Pancreas (tissue), 10 donors: ENCODE results near the gene NACC2. TPM values are rescaled to one million over a fixed set of nuclear protein-coding genes. Genes with fewer than 3 reads are reported as not detected.

Experiments used
- ATAC-seq, 4 donors: fragments of 200-7000 bp; cut with Tn5 transposase; one replicate each; pipeline versions ENCODE4 v1.8.0 to v1.9.1; 2020; ENCODE audit warnings: mild to moderate bottlenecking in 4 of 4, moderate library complexity in 4 of 4
- DNase-seq, 6 donors: peaks; one replicate each; pipeline ENCODE4 v3.0.0-alpha.2; 2020
- FAIRE-seq: peaks from 2 replicates; lab custom pipeline; 2012; peaks lifted over from hg19 to GRCh38; lab: Jason Lieb, UNC
- H3K27ac ChIP-seq, 4 donors: fragments of 200-600 bp; sonication (generic); 1 replicate in 3 of 4; 2 replicates in 1 of 4; pipeline versions ENCODE4 v1.5.0 to v1.8.0; 2020
- H3K27me3 ChIP-seq, 4 donors: fragments of 200-600 bp; one replicate each; pipeline ENCODE4 v1.8.0; 2021
- H3K36me3 ChIP-seq, 3 donors: fragments of 200-600 bp; sonication (generic) in 1 of 3; one replicate each; pipeline versions ENCODE4 v1.5.0 to v1.8.0; 2020 to 2021
- H3K4me1 ChIP-seq, 3 donors: fragments of 200-600 bp; one replicate each; pipeline ENCODE4 v1.8.0; 2021
- H3K4me3 ChIP-seq, 4 donors: fragments of 200-600 bp; sonication (generic) in 2 of 4; one replicate each; pipeline versions ENCODE4 v1.5.0 to v1.8.0; 2020 to 2021
- H3K9me3 ChIP-seq, 4 donors: fragments of 200-600 bp; one replicate each; pipeline ENCODE4 v1.8.0; 2021
- WGBS, 2 donors: extraction: QIAGEN DNeasy Blood & Tissue Kit; methylation state at CpG; one replicate each; pipeline ENCODE4 v1.1.7; 2013; 5-methylcytosine and 5-hydroxymethylcytosine counted together
- intact Hi-C, 3 donors: fragments of 100-400 bp; cut with DNase I; formaldehyde crosslinking; loops; one replicate each; pipeline versions ENCODE4 v1.11.1 to v1.14.2; 2022
- polyA plus RNA-seq, 2 donors: library from polyadenylated mRNA; stranded (reverse); fragments of 200-250 nt; gene quantifications; one replicate each; pipeline ENCODE4 v1.2.3, GENCODE V29; 2013
- total RNA-seq, 6 donors: library from RNA; stranded (reverse); fragmentation: NEBNext Ultra II Directional in 4 of 6; extraction: Animal tissue kit (Norgen Biotek cat#: 25700) in 4 of 6; gene quantifications; one replicate each; pipeline versions ENCODE4 v1.2.1 to v1.2.4, GENCODE V29; 2021 to 2023
- TF ChIP-seq, protein P1 (sequence below), 4 donors: fragments of 200-600 bp; sonication (generic) in 3 of 4; IDR thresholded peaks; one replicate each; pipeline versions ENCODE4 v1.5.0 to v1.8.0; 2021; ENCODE audit warnings: antibody characterized with exemption in 4 of 4
- donor health status: healthy with polysubstance abuse.
- donor health status: DM: no; HTN: no; CAD: no; lungs with moderate emphysema.
- donor health status: DM: no; HTN: no; CAD: no.
- donor health status: control.
- donor health status: control.
- donor health status: Bipolar disorder and iron deficiency.
- donor health status: DM: yes; HTN: yes; CAD: no.
- donor health status: DM: no; HTN: no; CAD: no.
- donor health status: DM: no; HTN: no; CAD: no.
- donor health status: DM: yes; HTN: yes; CAD: no.

The NACC2 gene
- total and polyA plus RNA-seq, 8 donors: 4.3 to 12.4 (median 8.2) TPM

- no peak overlapping the region for H3K4me3 ChIP-seq
- no peaks in the 10 kb centered on the region for H3K4me1 ChIP-seq
- no peaks in the 10 kb centered on the region for H3K9me3 ChIP-seq
- no peaks in the 10 kb centered on the region for H3K36me3 ChIP-seq
- H3K27ac ChIP-seq: no peak overlapping the region
- 97% methylated on average over 2 of the region's 2 CpGs for WGBS, 2 donors
- no peaks in the 10 kb centered on the region for H3K27me3 ChIP-seq
- TF ChIP-seq, protein P1, sequence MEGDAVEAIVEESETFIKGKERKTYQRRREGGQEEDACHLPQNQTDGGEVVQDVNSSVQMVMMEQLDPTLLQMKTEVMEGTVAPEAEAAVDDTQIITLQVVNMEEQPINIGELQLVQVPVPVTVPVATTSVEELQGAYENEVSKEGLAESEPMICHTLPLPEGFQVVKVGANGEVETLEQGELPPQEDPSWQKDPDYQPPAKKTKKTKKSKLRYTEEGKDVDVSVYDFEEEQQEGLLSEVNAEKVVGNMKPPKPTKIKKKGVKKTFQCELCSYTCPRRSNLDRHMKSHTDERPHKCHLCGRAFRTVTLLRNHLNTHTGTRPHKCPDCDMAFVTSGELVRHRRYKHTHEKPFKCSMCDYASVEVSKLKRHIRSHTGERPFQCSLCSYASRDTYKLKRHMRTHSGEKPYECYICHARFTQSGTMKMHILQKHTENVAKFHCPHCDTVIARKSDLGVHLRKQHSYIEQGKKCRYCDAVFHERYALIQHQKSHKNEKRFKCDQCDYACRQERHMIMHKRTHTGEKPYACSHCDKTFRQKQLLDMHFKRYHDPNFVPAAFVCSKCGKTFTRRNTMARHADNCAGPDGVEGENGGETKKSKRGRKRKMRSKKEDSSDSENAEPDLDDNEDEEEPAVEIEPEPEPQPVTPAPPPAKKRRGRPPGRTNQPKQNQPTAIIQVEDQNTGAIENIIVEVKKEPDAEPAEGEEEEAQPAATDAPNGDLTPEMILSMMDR (IDR thresholded peaks at IDR 0.05): no peak
- intact Hi-C loops: no loop called here
- FAIRE-seq: no peak
- DNase-seq: no peak
- no peak for ATAC-seq
Observed at GRCh38 chr9:136039488-136039887, 55.6 kb downstream of the NACC2 start.

GRCh38 chr9:136036848-136037247, 58.2 kb downstream of the NACC2 start:
- ATAC-seq (no peak), DNase-seq (no peak), FAIRE-seq (no peak)
- Histone ChIP-seq H3K27ac (no peak overlapping the region), H3K27me3 (no peaks in the 10 kb centered on the region), H3K36me3 (no peaks in the 10 kb centered on the region), H3K9me3 (no peaks in the 10 kb centered on the region), H3K4me3 (no peak overlapping the region), H3K4me1 (no peaks in the 10 kb centered on the region)
- intact Hi-C loops: no loop called here
- TF ChIP-seq, protein P1 (IDR thresholded peaks at IDR 0.05): no peak
- WGBS, 2 donors: 92 to 94% methylated on average over 2 of the region's 2 CpGs

- no peak for DNase-seq
- TF ChIP-seq, protein P1 (IDR thresholded peaks at IDR 0.05): no peak
- ATAC-seq: no peak
- no peaks in the 10 kb centered on the region for H3K9me3 ChIP-seq
- H3K4me3 ChIP-seq: no peak overlapping the region
- H3K27ac ChIP-seq: no peak overlapping the region
- intact Hi-C loops: no loop called here
- no peak for FAIRE-seq
- no peaks in the 10 kb centered on the region for H3K4me1 ChIP-seq
- H3K27me3 ChIP-seq: no peaks in the 10 kb centered on the region
- H3K36me3 ChIP-seq: no peaks in the 10 kb centered on the region
- 90 to 92% methylated on average over 6 of the region's 6 CpGs for WGBS, 2 donors
Observed at GRCh38 chr9:136036050-136036449, 59.0 kb downstream of the NACC2 start.

DNA sequence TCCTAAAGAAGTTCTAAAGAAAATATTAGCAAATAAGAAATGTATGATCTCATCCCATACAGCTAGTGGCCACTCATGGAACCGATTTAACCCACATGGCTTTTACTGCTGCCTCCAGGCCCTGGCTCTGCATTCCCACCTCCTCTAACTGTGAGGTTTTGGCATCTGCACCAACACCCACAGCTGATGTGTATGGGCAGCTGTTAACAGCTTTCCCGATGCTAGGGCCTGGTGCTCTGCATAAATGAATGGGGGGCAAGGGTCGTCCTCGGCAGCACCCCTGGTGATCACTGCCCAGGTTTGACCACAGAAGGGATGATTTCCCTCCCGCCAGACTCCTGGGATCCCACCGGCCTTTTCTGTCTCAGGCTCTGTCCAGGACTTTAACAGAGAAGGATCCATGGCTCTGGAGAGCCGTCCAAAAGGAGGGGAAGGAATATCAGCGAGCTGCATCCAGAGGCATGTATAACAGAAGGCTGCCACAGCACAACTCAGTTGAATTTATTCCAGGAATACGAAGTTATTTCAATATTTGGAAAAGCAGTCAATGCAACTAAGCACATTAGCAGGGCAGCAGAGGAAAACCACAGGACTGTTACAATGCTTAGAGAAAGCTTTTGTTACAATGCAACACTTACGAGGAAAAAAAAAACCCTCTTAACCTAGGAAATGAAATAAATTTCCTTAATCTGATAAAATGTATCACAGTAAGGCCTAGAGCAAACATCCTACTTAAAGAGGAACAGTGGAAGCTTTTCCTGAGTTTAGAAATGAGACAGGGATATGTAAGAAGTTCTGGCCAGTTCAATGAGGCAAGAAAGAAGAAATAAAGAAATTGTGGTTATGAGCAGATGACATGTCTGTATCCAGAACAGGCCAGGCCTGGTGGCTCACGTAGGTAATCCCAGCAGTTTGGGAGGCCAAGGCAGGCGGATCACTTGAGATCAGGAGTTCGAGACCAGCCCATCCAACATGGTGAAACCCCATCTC, 63.1 kb downstream of the NACC2 start:
- FAIRE-seq: no peak
- TF ChIP-seq, protein P1 (IDR thresholded peaks at IDR 0.05): no peak
- H3K9me3 ChIP-seq: no peaks in the 10 kb centered on the region
- ATAC-seq: no peak
- no peak for DNase-seq
- intact Hi-C loops: no loop called here
- no peak overlapping the region for H3K27ac ChIP-seq
- no peaks in the 10 kb centered on the region for H3K4me1 ChIP-seq
- 88% methylated on average over 13 of the region's 13 CpGs for WGBS, 2 donors
- no peaks in the 10 kb centered on the region for H3K36me3 ChIP-seq
- no peaks in the 10 kb centered on the region for H3K27me3 ChIP-seq
- no peak overlapping the region for H3K4me3 ChIP-seq

- no peak for ATAC-seq
- WGBS, 2 donors: 96 to 97% methylated on average over 8 of the region's 8 CpGs
- no peaks in the 10 kb centered on the region for H3K9me3 ChIP-seq
- intact Hi-C loops: no loop called here
- no peak for DNase-seq
- H3K4me1 ChIP-seq: no peaks in the 10 kb centered on the region
- TF ChIP-seq, protein P1 (IDR thresholded peaks at IDR 0.05): no peak
- no peak overlapping the region for H3K27ac ChIP-seq
- no peak for FAIRE-seq
- no peaks in the 10 kb centered on the region for H3K36me3 ChIP-seq
- no peaks in the 10 kb centered on the region for H3K27me3 ChIP-seq
- no peak overlapping the region for H3K4me3 ChIP-seq
Observed at GRCh38 chr9:136031094-136031493, 64.0 kb downstream of the NACC2 start.
